Measurements from ENCODE around the gene DKKL1.

GRCh38 chr19:49413348-49413747 is 49.7 kb downstream of the DKKL1 start:
- TF ChIP-seq CTCF (IDR thresholded peaks at IDR 0.05 in 8 of 11, conservative IDR thresholded peaks at IDR 0.05 in 3 of 11) (no peak), POLR2AphosphoS5 (IDR thresholded peaks at IDR 0.05) (no peak), POLR2A (IDR thresholded peaks at IDR 0.05) (no peak)

Data from spleen (tissue), 7 donors.